BLaER1 treated with 17β-estradiol and CSF1 and Interleukin-3, amounts not matched to agents 10 nM and 100 nM (cell line): ENCODE measurements around the gene TMCC3.

ENCODE experiments used
- H3K27ac ChIP-seq, 11 experiments: shearing (Covaris generic); formaldehyde crosslinking; 2 replicates each; pipeline ENCODE4 v1.8.1; 2022
- H3K27me3 ChIP-seq, 11 experiments: shearing (Covaris generic); formaldehyde crosslinking; 2 replicates each; pipeline ENCODE4 v1.8.1; 2022
- H3K36me3 ChIP-seq, 11 experiments: shearing (Covaris generic); formaldehyde crosslinking; 2 replicates each; pipeline ENCODE4 v1.8.1; 2022
- H3K4me1 ChIP-seq, 10 experiments: shearing (Covaris generic); formaldehyde crosslinking; 2 replicates each; pipeline ENCODE4 v1.8.1; 2022
- H3K4me2 ChIP-seq, 11 experiments: shearing (Covaris generic); formaldehyde crosslinking; 2 replicates each; pipeline ENCODE4 v1.8.1; 2022
- H3K4me3 ChIP-seq, 10 experiments: shearing (Covaris generic); formaldehyde crosslinking; 2 replicates each; pipeline ENCODE4 v1.8.1; 2022
- H3K9ac ChIP-seq, 11 experiments: shearing (Covaris generic); formaldehyde crosslinking; 2 replicates each; pipeline ENCODE4 v1.8.1; 2022
- H3K9me3 ChIP-seq, 11 experiments: shearing (Covaris generic); formaldehyde crosslinking; replicated peaks in 1 of 11; 2 replicates each; pipeline ENCODE4 v1.8.1; 2022
- H4K20me1 ChIP-seq, 11 experiments: shearing (Covaris generic); formaldehyde crosslinking; 2 replicates each; pipeline ENCODE4 v1.8.1; 2022
- Cebpa-rat ChIP-seq, 11 experiments: shearing (Covaris generic); IDR thresholded peaks; 2 replicates each; pipeline ENCODE4 v1.8.1; 2022

Gene TMCC3

GRCh38 chr12:94565683-94566082, 84.7 kb downstream of the TMCC3 start:
- peaks cover 0 to 9% (median 0%) of the 10 kb centered on the region in 11 experiments; a peak in 2 of 22 replicates for H3K27me3 ChIP-seq
- H3K9ac ChIP-seq: no peak overlapping the region
- H3K4me2 ChIP-seq: peak overlapping the region in 9 of 11 experiments; percentile 13 to 60 (median 48); a peak in 16 of 22 replicates
- no peaks in the 10 kb centered on the region for H4K20me1 ChIP-seq
- H3K4me3 ChIP-seq: no peak overlapping the region
- TF ChIP-seq Cebpa-rat (IDR thresholded peaks at IDR 0.05): no peak
- H3K4me1 ChIP-seq: peaks cover 14 to 65% (median 58%) of the 10 kb centered on the region in 10 experiments
- H3K27ac ChIP-seq: no peak overlapping the region
- H3K36me3 ChIP-seq: no peaks in the 10 kb centered on the region; a peak in 1 of 22 replicates
- H3K9me3 ChIP-seq: no peaks in the 10 kb centered on the region

- H4K20me1 ChIP-seq: no peaks in the 10 kb centered on the region
- no peaks in the 10 kb centered on the region for H3K9me3 ChIP-seq
- TF ChIP-seq Cebpa-rat (IDR thresholded peaks at IDR 0.05): no peak
- peak overlapping the region in 6 of 11 experiments; percentile 22 to 71 (median 63); a peak in 11 of 22 replicates for H3K27ac ChIP-seq
- H3K9ac ChIP-seq: peak overlapping the region in 2 of 11 experiments; percentile 37 to 48; a peak in 2 of 22 replicates
- H3K27me3 ChIP-seq: peaks cover 0 to 14% (median 0%) of the 10 kb centered on the region in 11 experiments; a peak in 2 of 22 replicates
- H3K4me3 ChIP-seq: no peak overlapping the region
- H3K36me3 ChIP-seq: no peaks in the 10 kb centered on the region
- peaks cover 17 to 72% (median 64%) of the 10 kb centered on the region in 10 experiments for H3K4me1 ChIP-seq
- H3K4me2 ChIP-seq: peak overlapping the region in 9 of 11 experiments; percentile 66 to 94 (median 89); a peak in 16 of 22 replicates
Observed at GRCh38 chr12:94563286-94563685, 87.1 kb downstream of the TMCC3 start.

GRCh38 chr12:94561943-94562411, 88.4 kb downstream of the TMCC3 start:
- TF ChIP-seq Cebpa-rat (IDR thresholded peaks at IDR 0.05): no peak
- Histone ChIP-seq H3K4me3 (peak overlapping the region in 1 of 10 experiments; percentile 11; a peak in 1 of 20 replicates), H3K4me2 (peak overlapping the region; percentile 59 to 94 (median 86)), H4K20me1 (no peaks in the 10 kb centered on the region), H3K4me1 (peaks cover 17 to 72% (median 64%) of the 10 kb centered on the region in 10 experiments), H3K27ac (peak overlapping the region in 7 of 11 experiments; percentile 32 to 71 (median 60); a peak in 14 of 22 replicates), H3K9ac (peak overlapping the region in 6 of 11 experiments; percentile 13 to 58 (median 46); a peak in 9 of 22 replicates), H3K9me3 (peaks cover 0 to 1% (median 0%) of the 10 kb centered on the region in 11 experiments; a peak in 1 of 22 replicates), H3K36me3 (no peaks in the 10 kb centered on the region), H3K27me3 (peaks cover 0 to 14% (median 0%) of the 10 kb centered on the region in 11 experiments; a peak in 2 of 22 replicates)

GRCh38 chr12:94560431-94561221, 89.7 kb downstream of the TMCC3 start:
- H3K4me1 ChIP-seq: peaks cover 17 to 60% (median 52%) of the 10 kb centered on the region in 10 experiments
- H3K9ac ChIP-seq: peak overlapping the region in 5 of 11 experiments; percentile 5 to 55 (median 34); a peak in 8 of 22 replicates

GRCh38 chr12:94558612-94559011, 91.7 kb downstream of the TMCC3 start:
- Histone ChIP-seq H3K36me3 (no peaks in the 10 kb centered on the region), H3K9me3 (peaks cover 0 to 4% (median 0%) of the 10 kb centered on the region in 11 experiments; a peak in 1 of 22 replicates), H3K27me3 (peaks cover 0 to 14% (median 0%) of the 10 kb centered on the region in 11 experiments; a peak in 2 of 22 replicates), H3K4me2 (no peak overlapping the region), H3K4me1 (peaks cover 17 to 49% (median 44%) of the 10 kb centered on the region in 10 experiments), H3K9ac (no peak overlapping the region), H4K20me1 (no peaks in the 10 kb centered on the region), H3K27ac (no peak overlapping the region), H3K4me3 (no peak overlapping the region)
- no peak for TF ChIP-seq Cebpa-rat (IDR thresholded peaks at IDR 0.05)

More at GRCh38 chr12:94560431-94561221, 89.7 kb downstream of the TMCC3 start:
- H3K27me3 ChIP-seq: peaks cover 0 to 14% (median 0%) of the 10 kb centered on the region in 11 experiments; a peak in 2 of 22 replicates
- peak overlapping the region in 4 of 10 experiments; percentile 7 to 27 (median 10); a peak in 1 of 20 replicates for H3K4me3 ChIP-seq
- no peaks in the 10 kb centered on the region for H3K36me3 ChIP-seq
- H3K27ac ChIP-seq: peak overlapping the region in 6 of 11 experiments; percentile 14 to 71 (median 63); a peak in 9 of 22 replicates
- H4K20me1 ChIP-seq: no peaks in the 10 kb centered on the region
- no peak for TF ChIP-seq Cebpa-rat (IDR thresholded peaks at IDR 0.05)
- peak overlapping the region; percentile 45 to 94 (median 86) for H3K4me2 ChIP-seq
- H3K9me3 ChIP-seq: peaks cover 0 to 4% (median 0%) of the 10 kb centered on the region in 11 experiments; a peak in 1 of 22 replicates

GRCh38 chr12:94557746-94558295, 92.5 kb downstream of the TMCC3 start:
- H3K27ac ChIP-seq: no peak overlapping the region

GRCh38 chr12:94555687-94556086, 94.7 kb downstream of the TMCC3 start:
- no peak overlapping the region for H3K4me2 ChIP-seq
- no peak overlapping the region for H3K9ac ChIP-seq
- no peaks in the 10 kb centered on the region for H4K20me1 ChIP-seq
- H3K27me3 ChIP-seq: peaks cover 0 to 5% (median 0%) of the 10 kb centered on the region in 11 experiments; a peak in 2 of 22 replicates
- H3K9me3 ChIP-seq: peaks cover 0 to 7% (median 0%) of the 10 kb centered on the region in 11 experiments; a peak in 2 of 22 replicates
- H3K36me3 ChIP-seq: no peaks in the 10 kb centered on the region
- H3K27ac ChIP-seq: no peak overlapping the region
- TF ChIP-seq Cebpa-rat (IDR thresholded peaks at IDR 0.05): no peak
- H3K4me1 ChIP-seq: peaks cover 3 to 22% (median 15%) of the 10 kb centered on the region in 10 experiments
- H3K4me3 ChIP-seq: no peak overlapping the region

More at GRCh38 chr12:94557746-94558295, 92.5 kb downstream of the TMCC3 start:
- no peak overlapping the region for H3K4me3 ChIP-seq
- no peaks in the 10 kb centered on the region for H3K36me3 ChIP-seq
- H3K9ac ChIP-seq: no peak overlapping the region
- no peak overlapping the region for H3K4me2 ChIP-seq
- no peaks in the 10 kb centered on the region for H4K20me1 ChIP-seq
- H3K4me1 ChIP-seq: peaks cover 17 to 41% (median 36%) of the 10 kb centered on the region in 10 experiments
- peaks cover 0 to 14% (median 0%) of the 10 kb centered on the region in 11 experiments; a peak in 2 of 22 replicates for H3K27me3 ChIP-seq
- no peak for TF ChIP-seq Cebpa-rat (IDR thresholded peaks at IDR 0.05)
- peaks cover 0 to 4% (median 0%) of the 10 kb centered on the region in 11 experiments; a peak in 1 of 22 replicates for H3K9me3 ChIP-seq

GRCh38 chr12:94553875-94554274, 96.5 kb downstream of the TMCC3 start:
- Histone ChIP-seq H3K27me3 (no peaks in the 10 kb centered on the region), H3K4me1 (peaks cover 0 to 11% (median 4%) of the 10 kb centered on the region in 10 experiments; a peak in 5 of 20 replicates), H3K9me3 (peaks cover 0 to 7% (median 0%) of the 10 kb centered on the region in 11 experiments; a peak in 3 of 22 replicates), H3K36me3 (no peaks in the 10 kb centered on the region), H3K9ac (no peak overlapping the region), H4K20me1 (no peaks in the 10 kb centered on the region), H3K27ac (peak overlapping the region in 1 of 11 experiments; percentile 38; a peak in 3 of 22 replicates), H3K4me3 (no peak overlapping the region), H3K4me2 (peak overlapping the region in 4 of 11 experiments; percentile 9 to 34 (median 26); a peak in 5 of 22 replicates)
- TF ChIP-seq Cebpa-rat (IDR thresholded peaks at IDR 0.05): no peak
